Activated CD8-positive, alpha-beta memory T cell treated with anti-CD3 and anti-CD28 coated beads for 4 hours (primary cell): ENCODE data around the gene DARS1.

Source experiments
- DNase-seq, 2 donors: peaks; one replicate each; pipeline ENCODE4 v3.0.0-alpha.2; 2020; ENCODE audit warnings: low read depth in 2 of 2

The DARS1 gene

DNA sequence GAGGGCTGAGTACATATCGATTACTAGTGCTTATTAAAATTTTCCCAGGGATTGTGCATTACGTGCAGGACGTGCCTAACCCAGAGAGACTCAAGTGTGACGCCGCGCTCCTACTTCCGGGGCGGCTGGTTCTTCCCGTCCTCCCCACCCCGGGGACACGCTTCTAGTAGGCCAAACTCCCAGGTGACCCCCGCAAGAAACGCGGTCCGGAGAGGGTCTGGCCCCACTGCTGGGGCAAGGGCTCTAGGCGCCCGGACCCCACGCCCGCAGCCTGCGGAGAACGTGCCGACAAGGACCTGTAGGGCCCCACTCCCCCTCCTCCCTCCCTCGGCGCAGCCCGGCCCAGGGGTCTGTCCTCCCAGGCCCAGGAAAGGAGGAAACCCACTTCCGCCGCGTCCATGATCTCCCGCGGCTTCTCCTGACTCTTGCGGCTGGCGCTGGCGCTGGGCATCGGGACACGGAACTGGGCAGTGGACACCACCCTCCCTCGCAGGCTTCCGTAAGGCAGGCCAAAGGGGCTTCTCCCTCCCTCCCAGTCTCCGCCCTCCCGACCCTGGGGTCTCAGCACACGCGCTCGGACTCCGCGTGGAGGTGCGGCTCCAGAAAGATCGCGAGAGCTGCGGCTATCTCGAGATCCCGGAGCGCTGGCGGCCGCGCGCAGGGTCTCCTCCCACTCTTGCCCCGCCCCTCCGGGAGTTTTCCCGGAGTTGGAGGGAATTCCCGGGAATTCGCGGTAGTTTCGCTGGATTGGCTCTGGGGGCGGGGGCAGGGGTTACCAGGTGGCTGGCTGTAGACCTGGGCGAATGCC lies at the start of gene DARS1:
Gene DARS1 (minus strand): TSS at position 609 of the 808 bp plus-strand sequence. CDS start 158 bp downstream, at position 451.
- peak; percentile 53 to 65 for DNase-seq

DNA sequence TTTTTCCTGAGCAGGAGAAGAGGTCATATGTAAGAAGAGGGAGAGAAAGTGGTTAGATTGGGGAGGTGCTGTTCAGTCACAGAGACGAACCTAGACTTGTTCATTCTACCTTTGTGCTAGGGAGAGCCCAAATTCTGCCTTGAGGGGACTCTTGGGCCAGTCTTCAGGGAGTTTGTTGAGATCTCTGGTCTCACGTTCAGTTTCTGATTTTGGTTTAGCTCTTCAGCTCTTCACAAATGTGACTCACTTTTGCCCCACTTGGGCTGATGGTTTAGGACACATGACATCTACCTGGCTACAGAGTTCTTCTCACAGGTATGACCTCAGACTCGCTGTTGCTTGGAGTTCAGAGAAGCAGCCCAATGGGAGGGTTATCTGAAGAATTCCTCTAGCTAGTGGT lies 49.2 kb upstream of the DARS1 start:
- DNase-seq = no peak

DNA sequence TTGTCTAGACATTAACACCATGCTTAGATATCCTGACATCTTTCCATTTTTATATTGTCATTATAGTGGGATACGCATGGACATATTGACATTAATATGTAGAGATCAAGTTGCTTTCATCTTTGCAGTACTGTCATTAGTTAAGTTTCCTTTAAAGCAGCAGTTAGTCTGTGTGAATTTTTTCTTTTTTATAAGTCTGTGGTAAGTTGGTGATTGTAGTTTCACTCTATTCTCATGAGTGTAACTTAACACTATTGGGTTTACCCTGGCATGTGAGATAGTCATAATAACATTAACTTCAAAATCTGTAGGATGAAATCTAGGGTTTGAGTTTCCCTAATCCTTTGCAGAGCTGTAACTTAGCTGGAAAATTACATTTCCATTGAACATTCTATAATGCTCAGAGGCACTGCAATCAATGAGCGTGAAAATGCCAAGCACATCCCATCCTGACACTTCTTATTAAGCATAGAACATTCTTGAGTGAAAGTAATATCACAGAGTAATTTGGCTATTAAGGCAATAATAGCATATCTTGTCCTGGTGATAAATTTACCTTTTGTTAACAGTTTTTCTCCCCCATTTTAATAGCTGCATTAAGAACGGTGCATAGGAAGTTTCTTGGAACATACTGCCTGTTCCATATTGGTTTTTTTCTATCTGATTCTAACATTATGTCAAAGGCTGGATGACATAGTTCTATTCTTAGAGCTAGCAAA lies 47.5 kb upstream of the DARS1 start:
- DNase-seq = no peak

DNA sequence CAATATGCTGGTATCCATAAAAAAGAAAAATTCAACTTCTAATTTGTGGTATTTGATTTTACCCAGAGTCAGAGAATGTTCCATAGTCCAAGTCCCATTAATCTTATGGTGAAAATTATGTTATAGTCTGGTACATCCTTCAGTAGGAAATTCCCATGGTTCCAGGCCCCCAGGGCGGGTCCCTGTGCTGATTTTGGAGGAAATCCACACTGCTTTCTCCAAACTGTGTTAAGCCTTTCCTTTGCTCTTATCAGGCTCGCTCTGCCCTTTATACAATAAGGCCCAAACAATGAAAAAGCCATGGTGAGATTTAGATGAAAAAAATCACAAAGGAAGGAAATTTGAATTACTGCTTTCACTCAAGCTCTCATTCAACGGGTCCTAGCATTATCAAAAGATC lies 46.8 kb upstream of the DARS1 start:
- DNase-seq = no peak

DNA sequence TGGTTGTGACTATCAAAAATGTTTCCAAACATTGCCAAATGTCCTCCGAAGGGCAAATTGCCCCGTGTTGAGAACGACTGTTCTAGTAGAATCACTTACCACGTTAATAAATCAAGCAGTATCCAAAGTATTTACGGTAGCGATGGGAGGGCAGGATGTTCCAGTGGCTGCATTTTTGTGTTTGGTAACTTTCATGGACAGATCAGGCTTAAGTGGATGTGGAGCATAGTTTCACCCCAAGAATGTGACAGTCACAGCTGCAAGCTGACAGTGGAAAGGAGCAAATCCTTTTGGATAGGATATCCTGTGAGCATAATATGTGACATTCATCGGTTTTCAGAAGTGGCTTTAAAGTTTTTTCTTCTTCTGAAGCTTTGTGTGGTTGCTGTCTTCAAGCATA lies 46.3 kb upstream of the DARS1 start:
- DNase-seq = no peak

DNA sequence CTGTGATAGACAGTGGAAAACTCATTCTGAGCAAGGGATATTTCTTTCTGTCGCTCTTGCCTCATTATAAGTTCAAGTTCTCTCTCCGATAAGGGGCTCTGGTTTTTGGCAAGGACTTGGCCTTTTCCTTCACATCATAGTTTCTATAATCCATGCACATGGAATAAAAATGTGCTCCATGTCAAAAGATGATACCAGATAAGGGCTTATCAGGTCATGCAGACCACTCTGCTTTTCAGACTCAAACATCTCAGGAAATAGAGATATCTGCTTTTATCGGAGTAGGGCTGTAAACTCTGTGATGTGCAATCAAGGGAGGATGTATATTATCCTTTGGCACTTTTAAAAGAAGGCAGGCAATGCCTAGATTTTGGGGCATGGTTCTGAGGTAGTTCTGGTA lies 45.0 kb upstream of the DARS1 start:
- no peak for DNase-seq

DNA sequence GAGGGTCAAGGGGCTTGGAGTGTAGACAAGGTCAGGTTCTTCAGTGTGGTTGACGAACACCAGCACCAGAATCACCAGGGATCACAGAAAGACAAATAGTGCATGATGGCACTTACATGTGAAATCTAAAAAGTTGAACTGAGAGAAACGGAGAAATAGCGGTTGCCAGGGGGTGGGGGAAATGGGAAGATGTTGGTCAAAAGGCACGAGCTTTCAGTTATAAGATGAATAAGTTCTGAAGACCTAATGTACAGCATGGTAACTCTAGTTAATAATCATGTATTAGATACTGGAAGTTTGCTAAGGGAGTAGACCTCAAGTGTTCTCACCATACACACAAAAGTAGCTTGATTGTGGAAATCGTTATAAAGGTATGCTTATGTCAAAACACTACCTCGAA lies 43.7 kb upstream of the DARS1 start:
- DNase-seq = no peak

DNA sequence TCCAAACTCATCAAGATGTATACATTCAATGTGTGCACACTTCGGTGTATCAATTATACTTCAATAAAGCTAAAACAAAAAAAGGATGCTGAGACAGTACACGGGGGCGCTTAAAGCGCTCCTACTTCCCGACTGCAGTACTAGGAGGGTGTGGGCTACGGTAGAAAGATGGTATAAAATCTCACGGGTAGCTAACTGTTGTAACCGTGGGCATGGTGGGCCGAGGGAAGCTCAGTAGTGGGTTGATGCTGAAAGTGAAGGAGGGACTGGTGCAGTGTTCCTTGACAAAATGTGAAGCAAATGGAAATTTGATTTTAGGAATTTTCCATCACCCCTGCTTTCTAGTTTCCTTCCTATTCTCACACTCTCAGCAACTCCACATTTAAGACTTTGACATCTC lies 42.6 kb upstream of the DARS1 start:
- no peak for DNase-seq

DNA sequence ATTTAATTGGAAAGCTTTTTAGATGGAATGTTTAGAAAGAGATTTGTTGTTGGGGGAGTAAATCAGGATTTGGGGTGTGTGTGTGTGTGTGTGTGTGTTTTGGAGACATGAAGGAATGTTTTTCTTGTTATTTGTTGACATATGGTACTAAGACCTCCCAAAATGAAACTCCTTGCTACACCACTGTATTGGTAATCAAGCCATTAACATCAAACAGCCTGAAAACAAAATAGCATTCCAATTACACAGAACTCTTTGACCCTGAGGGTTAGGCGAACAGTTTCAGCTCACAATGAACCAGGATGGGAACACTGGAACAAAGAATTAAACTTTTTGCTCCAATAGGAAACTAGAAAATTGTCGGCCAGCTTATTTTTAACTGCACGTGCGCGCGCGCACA lies 41.7 kb upstream of the DARS1 start:
- DNase-seq = no peak

DNA sequence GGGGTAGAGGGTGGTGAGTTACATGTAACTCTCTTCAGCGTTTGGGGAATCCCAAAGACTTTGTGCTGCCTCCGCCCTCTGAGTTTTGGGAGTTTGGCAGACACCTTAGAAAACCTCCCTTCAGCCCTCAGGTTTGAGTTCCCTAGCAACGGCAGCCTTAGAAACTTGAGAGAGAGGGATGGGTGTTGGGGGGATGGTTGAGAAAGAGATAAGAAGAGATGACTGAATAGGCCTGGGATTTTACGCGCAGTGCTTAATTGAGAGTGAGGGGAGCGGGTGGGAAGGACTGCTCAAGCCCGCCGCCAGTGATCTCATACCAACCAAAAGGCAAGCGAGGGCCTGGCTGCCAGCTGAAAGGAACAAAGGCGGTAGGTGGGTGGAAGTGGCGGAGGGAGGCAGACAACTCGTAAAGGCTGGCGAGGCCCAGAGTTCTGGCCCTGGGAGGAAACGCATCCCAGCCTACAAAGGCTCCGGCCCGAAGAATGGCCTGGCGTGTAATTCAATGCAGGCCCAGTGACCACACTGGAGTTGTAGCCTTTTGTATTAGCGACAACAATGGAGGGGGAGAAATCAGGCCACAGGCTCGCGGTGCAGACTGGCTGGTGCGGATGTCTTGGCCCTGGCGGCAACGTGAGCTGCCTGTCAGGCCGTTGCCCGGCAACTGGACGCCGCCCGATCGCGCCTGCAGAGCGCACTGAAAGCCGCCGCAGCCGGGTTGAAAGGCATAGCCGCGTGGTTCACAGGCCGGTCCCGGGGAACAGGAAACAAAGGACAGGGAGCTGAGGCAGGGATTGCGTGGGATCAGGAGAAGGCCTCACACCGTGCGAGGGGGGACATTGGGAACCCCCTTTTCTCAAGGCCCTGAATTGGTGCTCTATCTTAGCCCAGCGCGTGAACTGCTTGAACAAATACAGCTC lies 39.9 kb upstream of the DARS1 start:
- DNase-seq = no peak

DNA sequence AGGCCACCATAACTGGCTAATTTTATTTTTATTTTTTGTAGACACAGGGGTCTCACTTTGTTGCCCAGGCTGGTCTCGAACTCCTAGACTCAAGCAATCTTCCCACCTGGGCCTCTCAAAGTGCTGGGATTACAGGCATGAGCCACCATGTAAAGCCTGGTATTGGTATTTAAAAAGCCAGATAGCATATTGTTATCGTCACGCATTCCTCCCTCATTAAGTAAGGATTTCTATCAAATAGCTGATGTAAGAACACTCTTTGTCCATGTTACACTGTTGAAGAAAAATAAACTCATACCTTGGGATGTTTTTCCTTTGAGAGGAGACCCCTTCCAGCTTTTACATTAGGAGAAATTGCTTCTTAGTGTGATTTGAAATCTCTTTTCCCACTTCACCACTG lies 39.2 kb upstream of the DARS1 start:
- no peak for DNase-seq

DNA sequence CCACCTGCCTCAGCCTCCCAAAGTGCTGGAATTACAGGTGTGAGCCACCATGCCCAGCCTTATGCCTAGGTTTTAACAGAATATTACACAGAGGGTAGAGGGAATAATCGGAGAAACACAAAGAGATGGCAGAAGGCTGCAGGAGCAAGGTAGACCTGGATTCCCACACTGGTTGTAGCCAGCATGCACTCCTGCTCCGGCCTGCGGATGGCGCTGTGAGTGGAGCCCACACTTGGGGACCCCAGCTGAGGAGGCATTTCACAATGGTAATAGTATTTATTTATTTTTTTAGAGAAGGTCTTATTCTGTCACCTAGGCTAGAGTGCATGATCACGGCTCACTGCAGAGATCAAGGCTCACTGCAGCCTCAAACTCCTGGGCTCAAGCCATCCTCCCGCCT lies 38.8 kb upstream of the DARS1 start:
- DNase-seq = no peak

DNA sequence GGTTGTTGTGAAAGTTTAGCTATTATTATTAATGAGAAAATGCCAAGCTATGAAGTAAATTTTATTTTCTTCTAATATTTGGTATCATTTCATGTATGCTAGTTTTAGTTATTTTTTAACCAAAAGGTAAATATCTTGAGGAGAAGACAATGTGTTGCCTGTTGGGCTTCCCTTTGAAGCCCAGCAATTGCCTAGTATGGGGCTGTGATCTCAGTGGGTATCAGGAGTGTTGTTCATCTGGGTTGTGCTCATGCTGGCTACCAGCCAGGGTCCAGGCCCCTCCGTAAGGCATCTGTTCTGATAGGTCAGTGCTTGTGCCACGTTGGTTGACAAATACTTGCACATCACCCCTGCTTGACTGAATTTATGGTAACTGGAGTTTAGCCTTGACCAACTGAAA lies 38.0 kb upstream of the DARS1 start:
- no peak for DNase-seq

DNA sequence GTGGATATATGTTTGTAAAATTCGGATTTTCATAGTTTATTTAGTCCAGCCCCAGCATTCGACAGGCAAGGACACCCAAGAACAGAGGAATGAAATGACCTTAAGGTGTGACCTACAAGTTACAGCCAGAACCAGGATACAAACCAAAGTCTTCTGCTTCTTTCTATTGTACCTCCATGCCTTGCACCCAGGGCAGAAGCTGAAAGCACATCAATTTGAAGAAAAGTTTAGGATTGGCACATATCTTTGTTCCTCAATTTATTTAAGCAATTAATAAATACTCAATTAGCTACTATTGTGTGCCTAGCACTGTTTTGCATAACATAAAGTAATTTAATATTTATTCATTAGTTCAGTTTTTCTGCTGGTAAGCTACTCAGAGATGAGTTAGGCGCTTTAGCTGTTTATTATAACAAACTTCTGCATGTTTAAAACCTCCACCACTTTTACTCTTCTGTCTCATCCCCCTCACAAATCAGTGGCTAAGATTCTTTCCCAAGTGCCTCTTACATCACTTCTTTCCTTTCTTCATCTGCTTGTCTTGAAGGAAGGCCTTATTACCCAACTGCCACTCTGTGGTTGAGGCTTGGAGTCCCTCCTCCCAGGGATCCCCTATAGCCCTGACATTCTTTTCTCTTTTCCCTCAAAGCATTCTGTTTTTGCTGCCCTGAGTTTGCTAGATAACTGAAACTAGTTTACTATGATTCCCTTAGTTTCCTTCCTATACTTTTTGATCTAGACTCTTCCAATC lies 37.1 kb upstream of the DARS1 start:
- DNase-seq = no peak

DNA sequence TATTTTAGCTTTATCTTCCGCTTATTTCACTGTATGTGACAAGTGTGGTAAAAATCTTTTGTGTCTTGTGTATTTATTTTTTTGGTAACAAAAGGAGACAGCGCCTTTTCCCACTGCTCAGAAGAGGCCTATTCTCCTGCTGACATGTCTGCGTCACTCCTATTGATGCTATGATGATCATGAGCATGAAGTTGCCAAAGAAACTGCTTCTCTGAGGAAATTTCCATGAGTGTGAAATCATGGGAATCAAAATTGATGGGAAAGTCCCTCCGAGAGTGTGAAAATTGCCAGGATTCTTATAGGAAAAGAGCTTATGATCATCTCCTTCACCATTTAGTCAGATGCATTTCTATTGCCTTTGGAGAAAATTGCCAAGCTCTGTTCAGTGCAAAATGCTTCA lies 36.5 kb upstream of the DARS1 start:
- DNase-seq = no peak

DNA sequence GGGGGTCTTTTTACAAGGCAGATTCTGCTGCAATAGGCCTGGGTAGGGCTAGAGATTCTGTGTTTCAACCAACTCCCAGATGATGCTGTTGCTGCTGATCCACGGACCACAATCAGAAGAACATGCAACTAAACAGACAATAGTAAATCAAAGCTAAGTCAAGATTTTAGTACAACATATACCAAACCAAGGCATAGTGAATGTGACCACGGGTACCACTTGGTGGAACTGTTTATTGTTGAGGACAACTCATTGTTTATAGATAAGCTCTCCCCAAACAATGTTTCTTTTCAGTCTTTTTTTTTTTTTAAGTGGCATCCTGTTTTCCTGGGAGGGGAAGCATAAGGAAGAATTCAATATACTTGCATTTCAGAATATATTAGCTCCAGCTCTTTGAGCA lies 36.0 kb upstream of the DARS1 start:
- DNase-seq = no peak

DNA sequence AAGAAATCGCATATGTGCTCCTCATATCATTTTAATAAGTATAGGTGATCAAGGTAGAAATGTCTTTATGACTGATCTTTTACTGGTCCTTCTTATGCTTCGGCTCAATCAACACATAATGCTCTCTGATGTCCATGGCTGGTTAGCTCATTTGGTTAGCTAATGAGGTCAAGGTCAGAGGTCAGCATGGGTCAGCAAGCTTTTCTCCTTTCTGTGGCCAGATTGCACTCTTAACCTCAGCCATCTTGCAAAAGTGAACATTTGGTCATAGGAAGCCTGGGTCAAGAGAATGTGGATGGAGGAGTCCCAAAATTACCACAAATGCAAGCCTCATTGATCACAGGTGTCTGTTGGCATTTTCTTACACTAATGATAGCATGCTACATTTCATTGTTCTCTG lies 35.4 kb upstream of the DARS1 start:
- no peak for DNase-seq

DNA sequence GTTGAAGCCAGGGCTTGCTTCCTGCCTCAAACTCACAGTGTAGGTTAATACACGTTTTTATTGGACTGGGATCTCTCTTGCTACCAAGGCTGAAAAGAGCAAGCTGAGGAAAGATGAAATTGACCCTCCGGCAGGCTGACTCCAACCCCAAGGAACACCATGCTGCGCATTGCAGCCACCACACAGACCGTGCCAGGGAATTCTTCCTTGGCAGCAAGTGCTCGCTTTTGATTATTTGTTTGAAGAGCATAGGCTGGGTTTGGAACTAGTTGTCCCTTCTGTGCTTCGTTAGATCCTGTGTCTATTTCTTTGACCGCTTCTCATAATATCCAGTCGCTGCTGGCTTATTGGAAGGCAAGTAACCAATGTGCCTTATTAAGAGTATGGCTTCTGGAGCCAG lies 34.4 kb upstream of the DARS1 start:
- DNase-seq = no peak

DNA sequence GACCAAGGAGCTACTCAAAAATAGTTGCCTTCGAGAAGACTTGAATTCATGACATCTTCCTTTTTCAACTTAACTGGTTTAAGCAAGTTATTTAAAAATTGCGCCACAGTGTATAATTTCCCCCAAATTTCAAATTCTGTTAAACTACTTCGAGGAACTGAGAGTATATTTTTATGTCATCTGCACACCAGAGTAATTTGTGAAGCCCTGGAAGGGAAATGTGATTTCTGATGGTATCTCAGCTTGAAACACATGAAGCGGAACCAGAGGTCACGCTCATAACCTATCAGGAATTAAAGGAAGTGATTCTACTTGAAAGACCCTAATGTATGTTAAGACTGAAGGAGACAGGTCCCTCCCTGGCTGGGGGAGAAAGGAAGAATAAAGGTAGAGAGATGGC lies 33.9 kb upstream of the DARS1 start:
- DNase-seq = no peak

DNA sequence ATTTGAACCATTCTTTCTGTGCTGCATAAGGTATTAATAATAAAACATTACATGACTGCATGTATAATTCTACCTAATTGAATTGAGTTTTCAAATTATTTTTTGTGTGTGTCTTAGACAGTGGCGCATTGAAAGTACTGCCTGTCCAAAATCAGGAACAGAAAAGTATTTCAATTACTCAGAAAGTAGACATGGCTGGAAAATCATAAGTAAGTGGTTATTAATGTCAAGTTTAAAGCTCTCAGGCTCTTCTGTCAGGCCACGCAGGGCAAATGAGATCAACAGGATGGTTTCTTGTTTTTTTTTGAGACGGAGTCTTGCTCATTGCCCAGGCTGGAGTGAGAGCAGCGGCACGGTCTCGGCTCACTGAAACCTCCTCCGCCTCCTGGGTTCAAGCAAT lies 32.4 kb upstream of the DARS1 start:
- DNase-seq = no peak

DNA sequence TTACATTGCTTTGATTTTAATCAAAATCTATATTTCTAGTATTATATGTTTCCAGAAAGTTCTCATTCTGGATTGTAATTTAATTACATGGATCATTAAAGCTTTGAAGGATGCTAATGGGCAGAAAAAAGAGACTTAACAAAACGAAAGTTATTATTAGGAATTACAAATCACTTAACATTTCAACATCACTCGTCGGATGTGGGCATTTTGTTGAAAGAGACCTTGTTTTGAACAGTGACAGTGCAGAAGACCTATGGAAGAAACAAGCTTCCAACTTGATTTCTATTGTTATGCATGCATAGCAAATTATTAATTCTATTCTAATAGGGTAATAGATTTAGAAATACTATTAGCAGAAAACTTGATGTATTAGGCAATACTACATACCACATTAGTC lies 31.4 kb upstream of the DARS1 start:
- DNase-seq = no peak

DNA sequence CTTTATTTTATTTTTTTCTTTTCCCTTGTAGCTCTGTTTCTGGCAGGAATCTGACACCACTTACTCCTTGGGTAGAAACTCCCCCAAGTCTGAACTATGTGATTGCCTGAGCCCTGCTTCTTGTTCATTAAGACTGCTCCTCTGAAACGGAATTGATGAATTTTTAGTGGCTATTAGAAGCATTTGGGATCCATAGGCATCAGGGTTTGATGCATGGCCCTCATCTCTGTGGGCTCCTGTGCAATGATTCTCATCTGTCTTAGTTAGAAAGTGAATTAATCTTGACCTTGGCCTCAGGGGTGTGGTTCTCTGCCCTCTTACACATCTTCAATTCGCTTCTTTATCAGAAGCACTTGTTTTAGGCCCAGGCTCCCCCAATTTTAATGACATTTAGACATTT lies 31.0 kb upstream of the DARS1 start:
- no peak for DNase-seq
